LoVo (cell line): ENCODE measurements around the gene PTPN9.
A peak's percentile ranks its signal among the peaks of the same experiment; 100 is the strongest.
"Not testable (repeated sequence)": the region's sequence is repeated elsewhere in the genome, so short reads cannot be mapped to it uniquely, and the experiment has no call there.

Experiments used
- DNase-seq: peaks from one replicate; pipeline ENCODE4 v3.0.0-alpha.2; 2016; ENCODE audit warnings: low spot score

PTPN9 gene

DNA sequence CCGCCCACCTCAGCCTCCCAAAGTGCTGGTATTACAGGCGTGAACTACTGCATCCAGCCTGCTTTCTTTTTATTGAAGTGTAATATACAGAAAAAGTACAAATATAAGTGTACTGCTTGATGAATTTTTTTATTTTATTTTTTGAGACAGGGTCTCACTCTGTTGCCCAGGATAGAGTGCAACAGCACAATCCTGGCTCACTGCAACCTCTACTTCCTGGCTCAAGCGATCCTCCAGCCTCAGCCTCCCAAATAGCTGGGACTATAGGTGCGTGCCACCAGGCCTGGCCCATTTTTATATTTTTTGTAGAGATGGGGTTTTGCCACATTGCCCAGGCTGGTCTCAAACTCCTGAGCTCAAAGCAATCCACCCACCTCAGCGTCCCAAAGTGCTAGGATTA is 3.8 kb upstream of the PTPN9 start:
- not testable (repeated sequence) for DNase-seq

DNA sequence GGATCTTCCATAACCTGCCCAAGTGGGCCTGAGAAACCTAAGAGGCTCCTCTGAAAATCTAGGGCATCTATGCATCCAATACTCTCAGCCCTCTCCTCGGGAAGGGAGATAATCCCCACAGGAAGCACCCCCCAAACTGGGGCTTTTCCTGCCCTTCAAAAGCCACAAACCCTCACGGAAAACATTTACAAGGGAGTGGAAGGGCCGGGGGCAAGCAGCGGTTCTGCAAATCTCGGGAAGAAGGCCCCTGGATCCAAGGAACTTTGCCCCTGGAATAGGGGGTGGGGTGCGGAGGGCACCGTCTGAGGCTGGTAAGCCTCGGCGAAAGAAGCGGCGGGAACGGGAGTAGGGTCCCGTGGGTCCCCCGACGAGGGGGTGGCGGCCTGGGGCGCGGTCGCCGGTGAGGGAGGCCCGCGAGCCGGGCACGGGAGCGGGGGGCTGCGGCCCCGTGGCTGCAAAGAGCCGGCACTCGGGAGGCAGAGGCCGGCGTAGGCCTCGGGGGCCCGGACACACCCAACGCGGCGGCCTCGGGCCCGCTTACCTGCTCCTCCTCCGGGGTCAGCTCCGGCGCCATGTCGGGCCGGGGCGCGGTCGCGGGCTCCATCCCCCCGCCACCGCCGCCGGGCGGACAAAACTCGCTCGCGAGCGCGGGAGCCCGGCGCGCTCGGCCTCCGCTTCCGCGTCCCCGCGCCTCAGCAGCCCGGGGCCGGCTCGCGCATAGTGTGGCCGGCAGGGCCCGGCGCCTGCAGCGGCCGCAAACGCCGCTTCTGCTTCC is 755 bp downstream of the PTPN9 start:
- DNase-seq, result peak; percentile 39

DNA sequence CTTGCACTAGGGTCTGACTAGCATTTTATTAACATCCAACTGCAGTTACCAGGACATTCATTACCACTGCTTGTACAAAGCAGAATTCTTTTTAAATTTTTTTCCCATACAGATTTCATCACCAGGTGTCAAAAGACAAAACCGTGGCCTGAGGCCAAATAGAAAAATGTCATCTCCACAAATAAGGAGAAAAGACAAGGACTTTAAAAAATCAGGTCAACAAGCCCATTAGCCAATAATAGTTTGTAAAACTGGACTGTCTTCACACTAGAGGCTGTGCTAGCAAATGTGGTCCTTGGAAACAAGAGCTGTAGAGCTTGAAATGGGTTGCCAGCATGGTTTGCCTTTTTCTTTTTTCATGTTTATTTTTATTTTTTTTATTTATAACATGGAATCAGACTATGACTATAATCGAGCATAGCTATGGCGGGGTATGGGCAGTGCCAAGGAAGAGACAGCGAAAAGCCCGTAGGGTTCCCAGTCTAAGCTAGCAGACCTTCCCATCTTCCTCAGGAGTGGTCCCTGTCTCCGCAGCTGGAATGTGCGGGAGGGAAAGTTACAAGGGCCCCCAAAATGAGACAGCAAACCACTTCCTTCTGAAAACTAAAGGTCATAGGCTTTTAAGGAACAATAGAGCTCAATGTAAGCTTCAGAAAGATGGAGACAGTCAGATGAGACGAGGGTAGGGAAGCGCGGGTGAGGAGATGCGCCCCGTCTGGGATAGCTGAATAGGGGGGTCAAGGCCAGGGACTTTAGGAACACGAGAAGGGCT is 1.5 kb downstream of the PTPN9 start:
- DNase-seq, result no peak

DNA sequence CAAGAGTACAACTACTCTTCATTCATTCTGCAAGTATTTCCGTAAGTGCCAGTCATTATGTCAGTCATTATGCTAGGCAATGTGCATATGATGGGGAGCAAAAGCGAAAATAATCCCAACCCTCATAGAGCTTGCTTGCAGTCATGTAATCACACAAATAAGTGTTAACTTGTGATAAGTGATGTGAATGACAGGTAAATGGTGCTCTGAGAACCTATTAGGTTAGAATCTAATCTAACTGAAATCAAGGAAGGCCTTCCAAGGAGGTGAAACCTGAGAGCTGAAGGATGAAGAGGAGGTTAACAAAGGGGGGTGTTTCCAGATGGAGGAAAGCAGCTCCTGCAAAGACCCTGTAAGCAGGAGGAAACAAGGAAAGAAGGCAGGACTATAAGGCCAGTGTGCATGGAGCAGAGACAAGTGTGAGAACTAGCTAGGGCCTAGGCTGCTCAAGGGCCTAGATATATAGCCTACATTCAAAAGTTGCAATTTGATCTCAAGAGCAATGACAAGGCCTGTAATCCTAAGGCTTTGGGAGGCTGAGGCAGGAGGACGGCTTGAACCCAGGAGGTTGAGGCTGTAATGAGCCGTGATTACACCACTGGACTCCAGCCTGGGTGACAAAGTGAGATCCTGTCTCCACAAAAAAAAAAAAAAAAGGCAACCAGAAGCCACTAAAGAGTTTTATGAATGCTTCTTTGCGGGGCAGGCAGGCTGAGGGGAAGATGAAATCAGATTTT is 5.3 kb downstream of the PTPN9 start:
- DNase-seq, result no peak

DNA sequence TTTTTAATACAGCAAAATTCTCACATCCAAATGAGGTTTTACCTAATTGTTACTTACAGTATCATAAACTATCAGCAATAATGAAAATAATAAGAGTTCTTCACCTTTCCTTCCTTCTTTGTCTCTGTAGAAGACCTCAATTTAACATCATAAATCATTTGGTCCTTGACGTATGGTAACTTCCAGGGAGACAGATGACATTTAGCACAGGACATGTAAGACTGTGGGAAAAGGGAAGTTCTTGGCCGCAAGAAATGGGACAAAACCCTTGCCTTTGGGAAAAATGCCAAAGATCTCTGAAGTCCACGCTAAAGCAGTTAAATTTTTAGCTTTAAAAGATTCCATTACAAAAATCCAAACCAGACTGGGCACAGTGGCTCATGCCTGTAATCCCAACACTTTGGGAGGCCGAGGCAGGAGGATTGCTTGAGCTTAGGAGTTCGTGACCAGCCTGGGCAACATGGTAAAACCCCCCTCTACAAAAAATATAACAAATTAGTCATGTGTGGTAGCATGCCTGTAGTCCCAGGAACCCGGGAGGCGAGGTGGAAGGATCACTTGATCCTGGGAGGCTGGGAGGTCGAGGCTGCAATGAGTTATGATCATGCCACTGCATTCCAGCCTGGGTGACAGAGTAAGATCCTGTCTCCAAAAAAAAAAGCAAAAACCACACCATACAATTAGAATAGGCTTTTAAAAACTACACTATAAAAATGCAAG is 8.8 kb downstream of the PTPN9 start:
- no peak for DNase-seq

DNA sequence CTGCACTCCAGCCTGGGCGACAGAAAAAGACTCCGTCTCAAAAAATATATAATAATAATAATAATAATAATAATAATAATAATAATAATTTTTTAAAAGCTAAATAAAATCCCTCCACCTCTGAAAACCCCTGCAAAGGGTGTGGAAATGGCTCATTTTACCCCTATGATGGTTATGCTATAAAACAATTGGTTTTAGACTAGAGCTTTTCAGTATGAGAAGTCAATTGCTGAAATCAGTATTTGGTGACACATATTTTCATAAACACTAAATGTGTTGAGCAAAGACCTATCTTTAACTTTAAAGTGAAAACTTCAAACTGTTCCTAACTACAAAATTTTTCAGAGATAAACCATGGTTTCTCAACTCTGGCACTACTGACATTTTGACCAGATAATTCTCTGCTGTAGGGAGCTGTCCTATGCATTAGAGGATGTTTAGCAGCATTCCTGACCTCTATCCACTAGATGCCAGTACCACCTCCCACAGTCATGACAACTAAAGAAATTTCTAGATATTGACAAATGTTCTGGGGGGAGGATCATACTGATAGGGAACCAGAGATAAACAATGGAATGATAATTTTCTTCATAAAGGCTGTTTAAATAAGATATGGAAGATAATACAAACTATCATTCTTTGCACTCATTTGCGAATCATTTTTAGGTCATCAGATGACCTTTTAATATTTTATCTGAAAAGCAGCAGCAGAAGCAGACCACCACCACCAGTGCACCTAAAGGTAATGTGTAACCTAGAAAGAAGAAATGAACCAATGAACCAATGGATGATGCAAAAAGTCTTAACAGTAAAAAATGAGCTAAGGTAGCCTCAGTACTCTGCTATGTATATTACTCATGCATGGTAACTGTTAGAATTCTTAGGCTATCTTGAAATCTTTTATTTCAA is 13.8 kb downstream of the PTPN9 start:
- DNase-seq, result no peak

DNA sequence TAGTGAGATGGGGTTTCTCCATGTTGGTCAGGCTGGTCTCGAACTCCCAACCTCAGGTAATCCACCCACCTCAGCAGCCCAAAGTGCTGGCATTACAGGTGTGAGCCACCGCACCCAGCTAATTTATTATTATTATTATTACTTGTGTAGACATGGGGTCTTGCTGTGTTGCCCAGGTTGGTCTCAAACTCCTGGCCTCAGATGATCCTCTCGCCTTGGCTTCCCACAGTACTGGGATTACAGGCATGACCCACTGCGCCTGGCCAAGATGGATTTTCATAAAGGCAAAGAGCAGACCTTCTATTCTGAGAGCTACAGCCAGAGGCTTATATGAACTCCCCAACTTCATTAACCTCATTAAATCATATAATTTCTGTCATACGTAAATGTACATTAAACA is 17.2 kb downstream of the PTPN9 start:
- no peak for DNase-seq

DNA sequence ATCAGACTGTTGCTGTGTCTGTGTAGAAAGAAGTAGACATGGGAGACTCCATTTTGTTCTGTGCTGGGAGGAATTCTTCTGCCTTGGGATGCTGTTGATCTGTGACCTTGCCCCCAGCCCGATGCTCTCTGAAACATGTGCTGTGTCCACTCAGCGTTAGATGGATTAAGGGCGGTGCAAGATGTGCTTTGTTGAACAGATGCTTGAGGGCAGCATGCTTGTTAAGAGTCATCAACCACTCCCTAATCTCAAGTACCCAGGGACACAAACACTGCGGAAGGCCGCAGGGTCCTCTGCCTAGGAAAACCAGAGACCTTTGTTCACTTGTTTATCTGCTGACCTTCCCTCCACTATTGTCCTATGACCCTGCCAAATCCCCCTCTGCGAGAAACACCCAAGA is 19.8 kb downstream of the PTPN9 start:
- not testable (repeated sequence) for DNase-seq

DNA sequence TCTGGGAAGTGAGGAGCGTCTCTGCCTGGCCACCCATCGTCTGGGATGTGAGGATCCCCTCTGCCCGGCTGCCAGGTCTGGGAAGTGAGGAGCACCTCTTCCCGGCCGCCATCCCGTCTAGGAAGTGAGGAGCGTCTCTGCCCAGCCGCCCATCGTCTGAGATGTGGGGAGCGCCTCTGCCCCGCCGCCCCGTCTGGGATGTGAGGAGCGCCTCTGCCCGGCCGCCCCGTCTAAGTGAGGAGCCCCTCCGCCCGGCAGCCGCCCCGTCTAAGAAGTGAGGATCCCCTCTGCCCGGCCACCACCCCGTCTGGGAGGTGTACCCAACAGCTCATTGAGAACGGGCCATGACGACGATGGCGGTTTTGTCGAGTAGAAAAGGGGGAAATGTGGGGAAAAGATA is 20.2 kb downstream of the PTPN9 start:
- DNase-seq, result not testable (repeated sequence)

DNA sequence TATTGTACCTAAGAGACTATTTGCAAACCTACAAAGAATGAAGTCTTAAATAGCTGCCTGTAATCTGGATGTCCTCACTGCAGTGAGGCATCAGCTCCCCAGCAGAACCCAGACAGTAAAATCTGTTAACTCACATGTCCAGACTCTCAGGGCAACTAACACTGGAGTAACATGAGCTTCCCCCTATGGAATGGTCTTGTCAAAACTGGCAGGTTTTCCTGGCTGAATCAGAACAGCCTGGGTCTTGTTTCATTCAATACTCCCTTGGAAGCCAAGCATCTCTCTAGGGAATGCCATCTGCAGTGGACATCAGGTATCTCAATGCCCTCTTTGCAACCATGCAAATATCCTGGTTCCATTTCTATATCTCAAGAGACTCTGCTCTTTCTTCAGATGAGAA is 24.4 kb downstream of the PTPN9 start:
- DNase-seq, result no peak

DNA sequence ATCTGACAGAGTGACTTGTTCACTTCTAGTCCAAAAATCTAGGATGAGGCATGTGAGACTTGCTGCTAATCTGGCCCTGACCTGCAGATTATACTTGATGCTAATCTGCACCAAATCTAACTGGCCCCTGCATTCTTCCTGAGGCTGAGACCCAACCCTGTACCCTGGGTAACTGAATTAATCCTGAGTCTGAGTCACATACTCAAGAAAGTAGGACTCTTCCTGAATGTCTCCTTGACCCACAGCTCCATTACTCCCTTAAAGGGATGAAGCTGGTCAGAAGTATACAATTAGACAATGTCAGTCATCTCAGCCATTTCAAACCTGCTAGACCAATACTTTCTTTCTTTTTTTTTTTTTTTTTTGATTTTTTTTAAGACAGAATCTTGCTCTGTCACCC is 25.5 kb downstream of the PTPN9 start:
- no peak for DNase-seq

DNA sequence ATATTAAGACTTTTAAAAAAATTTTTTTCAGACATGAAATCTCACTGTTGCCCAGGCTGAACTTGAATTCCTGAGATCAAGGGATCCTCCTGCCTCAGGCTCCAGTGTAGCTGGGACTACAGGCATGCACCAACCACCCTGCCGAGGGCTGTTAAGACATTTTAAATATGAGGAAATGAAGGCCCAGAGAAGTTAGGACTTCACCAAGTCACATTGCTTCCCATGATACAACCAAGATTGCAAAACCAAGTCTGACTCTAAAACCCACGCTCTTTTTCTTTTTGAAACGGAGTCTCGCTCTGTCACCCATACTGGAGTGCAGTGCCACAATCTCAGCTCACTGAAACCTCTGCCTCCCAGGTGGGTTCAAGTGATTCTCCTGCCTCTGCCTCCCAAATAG is 28.0 kb downstream of the PTPN9 start:
- no peak for DNase-seq

DNA sequence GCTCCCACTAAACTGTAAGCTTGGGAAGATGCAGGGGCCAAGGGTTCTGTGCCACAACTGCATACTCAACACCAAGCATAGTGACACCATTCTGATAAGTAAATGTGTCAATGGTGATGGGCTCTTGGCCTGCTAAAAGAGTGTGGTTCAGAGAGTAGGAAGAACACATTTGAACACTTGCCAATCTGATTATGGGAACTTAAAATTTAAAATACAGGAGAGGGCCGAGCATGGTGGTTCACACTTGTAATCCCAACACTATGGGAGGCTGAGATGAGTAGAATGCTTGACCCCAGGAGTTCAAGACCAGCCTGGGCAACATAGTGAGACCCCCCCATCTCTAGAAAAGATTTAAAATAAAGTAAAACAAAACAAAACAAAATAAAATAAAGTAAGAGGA is 34.1 kb downstream of the PTPN9 start:
- no peak for DNase-seq

DNA sequence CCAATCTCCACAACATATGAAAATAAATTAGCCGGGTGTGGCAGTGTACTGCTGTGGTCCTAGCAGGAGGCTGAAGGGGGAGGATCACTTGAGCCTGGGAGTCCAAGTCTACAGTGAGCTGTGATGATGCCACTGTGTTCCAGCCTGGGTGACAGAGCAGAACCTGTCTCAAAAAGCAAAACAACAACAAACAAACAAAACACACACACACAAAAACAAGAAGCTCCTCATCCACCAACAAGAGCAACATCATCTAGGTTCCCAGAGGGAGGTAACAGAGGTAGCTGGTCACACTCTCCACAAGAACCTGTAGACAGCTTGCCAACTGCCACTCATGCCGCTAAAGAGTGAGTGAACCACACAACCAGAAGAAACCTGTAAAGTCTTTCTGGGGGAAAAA is 34.8 kb downstream of the PTPN9 start:
- no peak for DNase-seq

DNA sequence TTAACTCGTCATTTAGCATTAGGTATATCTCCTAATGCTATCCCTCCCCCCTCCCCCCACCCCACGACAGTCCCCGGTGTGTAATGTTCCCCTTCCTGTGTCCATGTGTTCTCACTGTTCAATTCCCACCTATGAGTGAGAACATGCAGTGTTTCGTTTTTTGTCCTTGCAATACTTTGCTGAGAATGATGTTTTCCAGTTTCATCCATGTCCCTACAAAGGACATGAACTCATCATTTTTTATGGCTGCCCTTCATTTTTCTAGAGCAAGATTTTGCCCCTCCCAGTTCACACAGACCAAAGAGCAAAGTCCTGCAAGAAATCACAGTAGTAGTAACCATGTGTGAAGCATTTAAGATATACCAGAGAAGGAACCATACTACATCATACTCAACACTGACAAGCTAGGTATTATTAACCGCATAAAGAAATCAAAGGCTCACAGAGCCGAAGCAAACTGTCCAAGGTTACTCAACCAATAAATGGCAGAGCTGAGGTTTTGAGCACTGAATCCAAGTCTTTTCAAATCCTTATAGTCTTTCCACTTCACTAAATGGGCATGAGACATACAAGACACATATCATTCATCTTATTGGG is 36.1 kb downstream of the PTPN9 start:
- not testable (repeated sequence) for DNase-seq

DNA sequence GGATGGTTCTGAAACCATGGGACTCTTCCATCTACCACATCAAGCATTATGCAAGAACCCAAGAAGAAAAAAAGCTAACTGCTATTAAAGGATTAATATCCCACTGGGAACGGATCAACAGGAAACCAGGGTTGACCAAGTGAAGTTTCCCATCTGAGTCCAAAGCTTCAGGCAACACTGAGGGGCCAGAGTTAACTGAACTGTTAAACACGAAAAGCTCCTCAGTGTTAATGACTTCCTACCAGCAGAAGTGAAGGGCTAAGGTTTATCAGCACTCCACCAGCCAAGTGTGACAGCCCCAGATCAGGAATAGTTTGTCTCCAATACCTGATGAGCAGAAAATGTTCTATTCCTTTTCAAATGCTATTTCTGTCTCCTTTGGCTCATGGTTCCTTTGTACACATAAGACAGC is 36.7 kb downstream of the PTPN9 start:
- no peak for DNase-seq

DNA sequence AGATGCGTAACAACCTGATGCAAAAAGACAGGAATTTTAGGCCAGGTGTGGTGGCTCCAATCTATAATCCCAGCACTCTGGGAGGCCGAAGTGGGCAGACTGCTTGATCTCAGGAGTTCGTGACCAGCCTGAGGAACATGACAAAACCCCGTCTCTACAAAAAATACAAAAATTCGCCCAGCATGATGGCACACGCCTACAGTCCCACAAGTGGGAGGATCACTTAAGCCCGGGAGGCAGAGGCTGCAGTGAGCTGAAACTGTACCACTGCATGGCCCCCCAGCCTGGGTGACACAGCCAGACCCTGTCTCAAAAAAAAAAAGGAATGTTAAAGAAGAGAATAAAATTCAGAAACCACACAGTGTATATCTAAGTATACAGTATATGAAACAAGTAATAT is 40.7 kb downstream of the PTPN9 start:
- DNase-seq, result no peak

DNA sequence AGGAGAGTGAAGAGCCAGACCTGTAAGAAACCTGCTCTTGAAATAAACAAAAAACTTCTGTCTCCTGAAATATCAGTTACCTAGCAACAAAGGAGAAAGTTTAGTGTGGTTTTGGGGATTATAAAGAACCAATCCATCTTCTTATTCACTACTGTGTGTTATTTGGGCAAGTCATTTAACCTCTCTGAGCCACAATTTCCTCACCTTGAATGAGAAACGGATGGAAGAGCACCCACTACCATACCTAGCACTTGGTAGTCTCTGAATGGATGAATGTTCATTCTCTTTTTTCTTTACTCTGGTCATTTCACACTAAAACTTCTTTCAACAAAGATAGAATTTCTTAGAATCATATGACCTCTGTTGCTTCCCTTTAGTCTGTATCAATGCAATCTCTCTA is 45.2 kb downstream of the PTPN9 start:
- DNase-seq, result no peak

DNA sequence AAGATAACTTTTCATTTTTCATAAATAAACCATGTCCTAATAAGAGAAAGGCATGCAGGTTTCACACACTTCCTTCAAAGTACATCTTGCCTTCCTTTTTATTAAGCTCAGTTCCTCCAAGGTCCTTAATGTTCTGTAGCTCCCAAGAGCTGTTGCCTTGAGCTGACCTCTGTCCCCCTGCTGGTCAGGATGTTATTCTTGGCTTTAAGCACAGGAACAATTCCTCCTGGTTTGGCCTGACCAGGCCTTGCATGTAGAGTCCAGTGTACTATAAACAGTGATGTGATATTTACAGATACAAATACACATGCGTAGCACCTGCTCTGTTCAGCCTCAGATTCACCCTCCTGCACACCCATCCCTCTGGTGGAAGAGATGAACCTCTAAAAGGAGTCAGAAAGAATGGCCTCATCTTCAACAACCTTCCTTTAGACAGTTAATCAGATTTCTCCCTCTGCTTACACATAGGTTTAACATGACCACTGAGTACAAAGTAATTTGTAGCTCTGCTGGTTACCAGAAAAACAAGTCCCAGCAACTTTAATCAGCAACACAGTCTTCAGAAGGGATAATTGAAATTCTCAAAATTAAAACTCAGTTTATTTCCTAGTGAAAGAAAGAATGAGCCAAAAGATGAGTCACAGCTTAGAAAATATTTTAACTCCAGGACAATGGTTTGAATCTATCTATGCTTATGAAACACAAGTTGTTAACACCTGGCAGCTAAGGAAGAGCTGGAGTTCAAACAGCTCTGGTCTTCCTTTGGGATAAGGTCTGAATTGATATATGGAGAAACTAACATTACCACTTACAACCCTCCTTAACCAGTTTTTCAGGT is 46.5 kb downstream of the PTPN9 start:
- DNase-seq, result peak; percentile 35

DNA sequence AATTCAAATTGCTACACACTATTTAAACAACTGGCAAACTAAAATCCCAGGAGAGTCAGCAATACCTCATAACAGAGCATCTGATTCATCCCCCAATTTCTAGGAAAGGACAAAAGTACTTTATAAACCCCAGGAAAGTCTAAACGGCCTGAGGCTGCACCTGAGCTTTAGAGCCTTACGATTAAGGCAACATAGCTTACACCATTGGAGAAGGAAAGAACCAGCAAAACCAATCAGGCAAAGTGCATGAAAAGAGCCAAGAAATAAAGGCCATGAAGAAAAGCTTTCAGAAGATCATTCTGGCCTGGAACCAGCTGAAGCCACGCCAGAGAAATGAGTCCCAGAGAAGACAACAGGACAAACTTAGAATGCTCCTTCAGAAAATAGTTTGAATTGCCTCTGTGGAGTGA is 48.1 kb downstream of the PTPN9 start:
- no peak for DNase-seq
